ENCODE measurements around the gene TBL3.

Gene TBL3

GRCh38 chr16:2023092-2024031 is 51.5 kb downstream of the TBL3 start:
- DNase-seq = peak; percentile 97

GRCh38 chr16:2024032-2024420 is 52.2 kb downstream of the TBL3 start:
- DNase-seq = no peak

GRCh38 chr16:2025251-2025650 is 53.4 kb downstream of the TBL3 start:
- no peak for DNase-seq

GRCh38 chr16:2025878-2026460 is 54.1 kb downstream of the TBL3 start:
- DNase-seq = no peak

GRCh38 chr16:2026461-2027023 is 54.7 kb downstream of the TBL3 start, which contains the start of gene NHERF2:
Gene NHERF2 (plus strand): TSS chr16:2026902. CDS start chr16:2027006, 104 bp downstream.
- peak; percentile 26 for DNase-seq

GRCh38 chr16:2027024-2028010 is 55.5 kb downstream of the TBL3 start:
- DNase-seq = no peak

GRCh38 chr16:2028146-2028545 is 56.3 kb downstream of the TBL3 start:
- DNase-seq = no peak

GRCh38 chr16:2028620-2029220 is 56.9 kb downstream of the TBL3 start:
- no peak for DNase-seq

- DNase-seq = no peak
These were observed 57.5 kb downstream of the TBL3 start for GRCh38 chr16:2029350-2029749.

GRCh38 chr16:2030036-2030435 is 58.2 kb downstream of the TBL3 start:
- no peak for DNase-seq

- no peak for DNase-seq
These were observed 59.3 kb downstream of the TBL3 start for GRCh38 chr16:2031081-2031577.
